NCI-H2029 treated with DMSO at 0.1 percent for 48 hours (cell line): ENCODE results near the gene FMNL1.

ENCODE experiments used
- DNase-seq: peaks from one replicate; lab custom pipeline; 2025; lab: John Stamatoyannopoulos, UW

The FMNL1 gene

DNA sequence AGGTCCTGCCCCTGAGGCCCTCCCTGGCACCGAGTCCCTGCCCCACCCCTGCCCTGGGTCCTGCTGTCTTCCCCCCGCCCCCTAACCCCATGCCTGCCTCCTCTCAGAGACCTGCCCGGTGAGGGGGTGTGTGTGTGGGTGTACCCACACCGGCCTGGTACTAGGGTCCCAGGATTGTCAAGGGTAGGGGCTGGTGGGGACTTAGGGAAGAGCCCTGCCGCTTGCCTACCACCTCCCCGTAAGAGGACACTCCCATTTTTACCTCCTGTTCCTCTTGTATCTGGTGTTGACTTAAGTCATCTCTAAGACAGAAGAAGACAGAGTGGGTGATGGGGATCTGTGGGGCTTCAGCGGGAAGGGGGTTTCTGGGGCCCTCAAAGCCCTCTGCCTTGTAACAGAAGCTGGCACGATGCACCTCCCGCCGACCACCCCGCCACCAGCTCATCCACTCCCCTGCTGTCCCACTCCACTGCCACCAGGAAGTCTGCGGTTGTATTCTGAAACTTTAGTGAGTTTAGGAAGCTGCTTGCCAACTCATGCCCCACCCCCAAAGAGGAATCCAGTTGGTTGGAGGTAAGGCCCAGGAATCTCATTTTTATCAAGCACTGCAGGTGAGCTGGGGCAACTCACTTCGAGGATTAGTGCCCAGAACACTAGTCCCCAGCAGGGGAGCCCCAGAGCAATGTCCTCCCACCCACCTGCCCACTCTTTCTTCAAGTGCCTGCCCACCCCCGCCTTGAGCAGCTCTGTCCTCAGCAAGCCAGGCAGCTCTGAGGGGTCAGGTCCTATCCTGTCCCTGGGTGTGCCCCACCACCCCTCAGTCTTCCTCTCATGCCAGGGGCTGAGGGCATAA, 34.7 kb downstream of the FMNL1 start:
- no peak for DNase-seq

DNA sequence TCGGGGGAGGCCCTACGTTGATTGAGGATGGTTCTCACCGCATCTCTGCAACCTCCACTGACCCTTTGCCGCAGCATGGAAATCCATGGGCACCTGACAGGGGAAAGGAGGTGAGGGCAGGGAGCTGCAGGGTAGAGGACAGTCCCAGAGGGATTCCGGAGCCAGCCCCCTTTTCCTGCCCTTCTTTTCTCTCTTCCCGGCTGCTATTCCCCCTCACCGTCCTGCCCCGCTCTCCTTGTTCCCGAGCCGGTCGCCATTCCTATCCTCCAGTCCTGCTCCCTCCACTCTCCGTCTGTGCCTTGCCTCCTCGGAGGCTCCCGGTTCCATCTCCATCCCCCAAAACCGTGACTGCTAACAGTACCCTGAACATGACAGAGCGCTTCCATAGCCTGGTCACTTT, 35.4 kb downstream of the FMNL1 start:
- no peak for DNase-seq

DNA sequence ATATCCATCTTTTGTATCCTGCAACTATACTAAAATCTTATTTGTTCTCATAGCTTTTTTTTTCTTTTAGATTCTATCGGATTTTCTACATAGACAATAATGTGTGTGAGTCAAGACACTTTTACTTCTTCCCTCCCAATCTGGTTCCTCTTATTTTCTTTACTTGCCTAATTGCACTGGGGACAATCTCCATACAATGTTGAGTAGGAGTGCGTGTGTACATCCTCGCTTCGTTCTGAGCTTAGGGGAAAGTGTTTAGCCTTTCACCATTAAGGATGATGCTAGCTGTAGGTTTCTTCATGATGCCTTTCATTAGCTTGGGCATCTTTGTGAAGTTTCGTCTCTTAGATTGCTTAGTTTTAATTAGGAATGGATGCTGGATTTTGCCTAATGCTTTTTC, 37.3 kb downstream of the FMNL1 start:
- no peak for DNase-seq

DNA sequence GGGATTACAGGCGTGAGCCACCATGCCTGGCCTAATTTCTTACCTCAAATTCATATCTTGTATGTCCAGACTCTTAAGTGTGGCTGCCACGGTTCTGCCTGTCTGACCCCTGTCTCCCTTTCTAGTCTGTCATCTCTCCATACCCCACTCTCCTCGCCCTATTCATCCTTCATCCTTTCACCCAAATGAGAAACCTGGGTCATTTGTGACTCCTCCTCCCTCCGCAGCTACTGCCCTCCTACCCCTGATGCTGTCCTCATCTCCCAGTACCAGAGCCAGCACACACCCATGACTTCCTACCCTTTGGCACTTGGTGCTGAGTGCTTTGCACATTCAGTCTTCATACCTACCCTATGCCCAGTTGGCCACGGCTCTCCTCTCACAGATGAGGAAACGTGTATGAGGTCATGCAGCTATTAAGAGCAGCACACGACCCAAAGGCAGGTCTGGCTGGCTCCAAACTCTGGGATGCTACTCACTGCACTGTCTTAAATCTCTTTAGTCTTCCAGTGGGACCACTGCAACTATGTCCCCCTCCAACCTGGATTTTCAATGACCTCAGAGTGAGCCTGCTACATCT, 38.6 kb downstream of the FMNL1 start:
- DNase-seq: no peak

DNA sequence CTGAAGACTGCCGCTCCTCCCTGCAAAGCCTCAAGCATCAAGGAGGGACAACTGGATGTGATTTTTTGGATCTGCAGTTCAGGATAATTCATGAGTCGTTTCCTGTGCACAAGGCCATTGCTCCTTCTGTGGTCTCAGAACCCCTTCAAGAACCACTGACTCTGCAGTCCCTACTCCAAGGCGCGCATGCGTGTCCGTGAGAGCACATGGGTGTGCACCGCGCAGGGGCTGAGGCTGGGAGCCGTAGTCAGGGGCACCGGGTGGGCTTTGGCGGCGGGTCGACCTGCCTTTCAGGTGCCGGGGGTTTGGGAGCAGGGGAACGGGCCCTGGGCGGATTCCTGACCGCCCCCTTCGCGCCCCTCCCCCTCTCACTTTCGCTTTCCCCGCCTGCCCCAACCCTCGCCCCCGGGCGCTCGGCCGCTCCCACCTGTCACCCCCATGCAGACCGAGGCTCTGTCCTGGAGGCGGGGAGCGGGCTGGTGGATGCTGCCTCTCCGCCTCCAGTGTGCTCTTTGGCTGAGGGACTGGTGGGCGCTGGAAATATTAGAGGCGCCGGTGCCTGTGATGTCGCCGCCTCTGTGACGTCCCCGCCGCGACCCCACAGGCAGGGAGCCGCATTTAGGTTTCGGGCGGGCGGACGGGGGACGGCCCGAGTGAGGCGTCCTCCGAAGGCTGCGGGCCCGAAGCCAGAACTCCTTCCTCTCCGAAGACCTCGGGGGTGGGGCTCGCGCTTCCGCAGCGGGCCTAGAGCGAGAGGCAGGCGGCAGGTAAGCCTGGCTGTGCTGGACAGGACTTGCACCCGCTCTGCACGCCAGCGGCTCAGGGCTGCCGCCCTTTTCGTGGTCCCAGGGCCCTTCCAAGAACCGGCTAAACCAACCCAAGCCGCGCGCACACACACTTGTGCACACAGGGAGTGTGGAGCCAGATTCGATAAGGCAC, 40.2 kb downstream of the FMNL1 start, which contains the start of gene SPATA32:
Gene SPATA32, minus strand, starts transcription at position 518 of the 939 bp plus-strand sequence. Its CDS starts 78 bp downstream, at position 440.
- no peak for DNase-seq

DNA sequence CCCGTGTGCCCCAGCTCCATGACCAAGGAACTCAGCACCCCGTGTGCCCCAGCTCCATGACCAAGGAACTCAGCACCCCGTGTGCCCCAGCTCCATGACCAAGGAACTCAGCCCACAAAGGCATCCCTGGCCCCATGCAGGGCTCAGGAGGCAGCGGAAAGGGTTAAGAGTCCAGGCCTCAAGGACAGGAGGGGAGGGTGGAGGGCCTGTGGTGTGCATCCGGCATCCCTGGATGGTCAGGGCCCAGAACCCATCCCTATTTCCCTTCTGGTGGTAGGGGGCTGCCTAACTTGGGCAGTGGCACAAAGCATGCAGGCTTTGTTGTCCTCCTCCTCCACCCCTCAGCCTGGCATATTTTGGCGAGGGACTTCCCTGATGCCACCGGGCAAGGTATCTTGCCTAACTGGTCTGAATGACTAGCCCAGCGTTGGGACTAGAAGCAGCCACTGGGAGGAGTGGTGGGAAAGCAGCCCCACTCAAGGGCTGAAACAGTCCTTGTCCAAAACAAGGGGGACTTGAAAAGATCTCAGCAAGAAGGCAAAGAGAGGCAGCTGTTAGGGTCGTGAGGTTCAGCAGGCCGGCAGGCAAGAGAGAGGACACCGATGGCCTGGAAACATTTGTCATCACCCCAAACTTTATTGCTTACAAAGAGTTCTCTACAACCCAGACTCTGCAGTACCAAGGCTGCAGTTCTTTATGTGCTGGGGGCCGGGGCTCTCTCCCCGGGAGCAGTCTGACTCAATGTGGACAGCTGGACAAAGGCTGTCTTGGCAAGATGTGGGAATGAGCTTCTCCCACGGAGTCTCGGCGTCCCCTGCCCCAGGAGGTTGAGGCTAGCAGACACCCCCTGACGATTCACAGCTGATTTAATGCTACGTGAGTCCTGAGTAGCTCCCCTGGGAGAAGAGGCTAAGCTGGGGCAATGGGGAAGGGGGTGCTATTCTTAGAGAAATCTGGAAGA, 41.1 kb downstream of the FMNL1 start:
- DNase-seq: no peak

DNA sequence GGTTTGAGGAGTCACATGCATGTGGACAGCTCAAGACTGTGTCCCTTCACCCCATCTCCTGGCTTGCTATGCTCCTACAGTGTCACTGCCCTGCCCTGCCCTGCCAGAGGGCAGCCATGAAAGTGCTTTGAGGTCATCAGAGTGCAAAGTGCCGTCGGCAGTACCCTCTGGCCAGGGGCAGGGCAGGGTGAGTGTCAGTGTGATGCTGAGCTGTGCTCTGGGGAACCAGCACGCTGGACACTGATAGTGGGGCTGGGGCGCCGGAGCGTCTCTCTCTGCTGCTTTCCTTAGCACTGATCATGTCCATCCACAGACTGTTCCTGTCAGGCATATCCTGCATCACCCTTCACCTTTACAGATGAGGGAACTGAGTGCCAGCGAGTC, 41.8 kb downstream of the FMNL1 start:
- no peak for DNase-seq

DNA sequence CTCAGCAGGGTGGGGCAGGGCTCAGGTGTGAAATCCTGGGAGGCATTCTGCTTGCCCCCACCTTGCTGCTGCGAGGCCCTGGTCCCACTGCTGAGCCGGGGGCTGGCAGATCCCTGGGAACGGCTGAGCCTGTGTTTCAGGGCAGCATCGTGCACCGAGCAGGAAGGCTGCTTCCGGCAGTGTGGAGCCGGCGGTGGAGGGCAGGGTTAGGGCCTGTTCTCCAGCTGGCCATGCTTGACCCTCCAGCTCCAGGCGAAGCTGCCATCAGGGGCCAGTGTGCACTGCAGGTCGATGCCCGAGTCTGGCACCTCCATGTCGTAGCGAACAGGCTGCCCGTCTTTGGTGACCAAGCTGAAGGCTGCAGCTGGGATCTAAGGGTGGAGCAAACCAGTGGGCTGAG, 42.7 kb downstream of the FMNL1 start:
- no peak for DNase-seq

DNA sequence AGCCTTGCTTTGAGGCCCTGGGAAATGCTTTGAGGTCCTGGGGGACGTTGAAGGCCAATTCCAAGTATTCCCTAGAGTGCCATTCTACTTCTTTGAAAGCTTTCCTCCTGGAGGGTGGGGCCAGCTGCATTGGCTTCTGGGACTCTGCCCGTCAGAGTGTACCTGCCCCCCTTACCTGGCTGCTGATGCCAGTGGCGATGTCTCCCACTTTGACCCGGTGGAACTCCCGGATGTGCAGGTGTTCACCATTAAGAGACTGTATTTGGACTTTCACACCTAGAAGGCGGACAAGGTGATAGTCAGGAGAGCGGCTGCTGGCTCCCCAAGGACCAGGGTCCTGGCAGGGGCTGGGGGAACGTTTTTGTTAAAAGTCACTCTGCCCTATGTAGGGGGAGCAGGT, 43.3 kb downstream of the FMNL1 start:
- DNase-seq: no peak

DNA sequence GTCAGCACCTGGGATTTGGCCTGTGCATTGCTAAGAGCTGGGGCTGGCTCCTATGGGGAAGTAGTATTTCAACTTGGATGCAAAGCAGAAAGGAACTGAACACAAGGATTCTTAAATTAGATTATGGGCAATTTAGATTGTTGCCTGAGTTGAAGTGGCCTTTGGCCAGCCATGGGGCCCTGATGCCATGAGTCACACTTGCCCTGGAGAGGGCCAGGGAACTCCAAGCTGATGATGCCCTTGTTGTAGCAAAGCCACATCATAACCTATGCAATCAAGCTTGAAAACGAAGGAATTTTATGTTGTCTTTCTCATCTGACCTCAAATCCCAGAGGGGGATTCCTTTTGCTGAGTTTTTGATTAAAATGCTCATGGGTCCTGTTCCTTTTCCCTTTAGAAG, 44.1 kb downstream of the FMNL1 start:
- no peak for DNase-seq

GRCh38 chr17:45266372-45266926, 44.8 kb downstream of the FMNL1 start:
- DNase-seq: no peak

DNA sequence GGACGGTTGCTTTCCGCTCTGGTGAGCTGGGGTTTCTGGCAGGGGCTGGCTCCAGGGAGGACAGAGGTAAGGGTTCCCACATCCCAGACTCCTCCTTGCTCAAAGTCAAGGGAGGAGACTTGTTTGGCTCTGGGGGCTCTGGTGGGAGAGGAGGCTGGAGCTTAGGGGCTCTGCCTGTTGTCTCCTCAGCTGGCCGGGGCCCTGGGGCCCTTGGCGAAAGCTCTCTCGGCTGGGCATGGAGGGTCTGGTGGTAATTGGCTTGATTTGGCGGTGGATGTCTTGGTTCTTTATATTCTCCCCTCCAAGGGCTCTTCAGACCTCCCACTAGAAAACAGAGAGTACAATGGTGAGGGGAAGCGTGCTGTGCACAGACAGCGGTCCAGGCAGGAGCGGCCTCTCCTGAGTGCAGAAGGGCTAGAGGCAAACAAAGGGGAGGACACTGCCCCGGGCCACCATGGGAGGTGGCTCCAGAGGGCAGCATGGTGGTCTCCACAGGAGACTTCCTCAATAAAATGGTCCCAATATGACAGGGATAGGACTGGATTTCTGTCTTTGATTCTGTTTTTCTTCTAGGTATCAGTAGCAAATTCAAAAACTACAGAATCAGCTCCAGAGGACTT, 45.9 kb downstream of the FMNL1 start:
- DNase-seq: no peak

GRCh38 chr17:45269912-45270311, 48.2 kb downstream of the FMNL1 start:
- DNase-seq: no peak

DNA sequence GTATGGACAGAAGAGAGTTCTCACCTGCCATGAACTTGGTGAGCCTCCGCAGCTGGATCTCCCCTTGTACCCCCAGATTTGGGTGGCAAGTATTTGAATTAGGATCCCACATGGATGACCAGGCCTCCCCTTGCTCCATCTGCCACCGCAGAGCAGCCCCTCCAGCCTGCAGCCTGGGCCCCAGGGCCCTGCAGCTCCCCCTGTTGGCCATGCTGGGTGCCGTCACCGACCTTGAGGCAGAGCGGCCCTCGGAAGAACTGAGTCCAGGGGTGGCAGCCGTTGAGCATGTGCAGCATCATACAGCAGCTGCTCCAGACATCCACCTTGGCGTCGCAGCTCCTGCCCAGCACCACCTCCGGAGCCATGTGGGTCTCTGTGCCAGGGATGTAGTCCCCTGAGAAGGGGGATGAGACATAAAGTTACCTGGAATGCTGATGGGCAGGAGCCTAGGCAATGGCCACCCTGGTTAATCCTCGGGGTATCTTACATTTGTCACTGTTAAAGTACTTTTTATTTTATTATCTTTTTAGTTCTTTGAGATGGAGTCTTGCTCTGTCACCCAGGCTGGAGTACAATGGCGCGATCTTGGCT, 49.2 kb downstream of the FMNL1 start:
- DNase-seq: no peak

- no peak for DNase-seq
These were observed 49.9 kb downstream of the FMNL1 start for GRCh38 chr17:45271603-45272002.

GRCh38 chr17:45273551-45273957, 51.9 kb downstream of the FMNL1 start:
- DNase-seq: no peak

- no peak for DNase-seq
These were observed 52.3 kb downstream of the FMNL1 start for GRCh38 chr17:45274033-45274432.

DNA sequence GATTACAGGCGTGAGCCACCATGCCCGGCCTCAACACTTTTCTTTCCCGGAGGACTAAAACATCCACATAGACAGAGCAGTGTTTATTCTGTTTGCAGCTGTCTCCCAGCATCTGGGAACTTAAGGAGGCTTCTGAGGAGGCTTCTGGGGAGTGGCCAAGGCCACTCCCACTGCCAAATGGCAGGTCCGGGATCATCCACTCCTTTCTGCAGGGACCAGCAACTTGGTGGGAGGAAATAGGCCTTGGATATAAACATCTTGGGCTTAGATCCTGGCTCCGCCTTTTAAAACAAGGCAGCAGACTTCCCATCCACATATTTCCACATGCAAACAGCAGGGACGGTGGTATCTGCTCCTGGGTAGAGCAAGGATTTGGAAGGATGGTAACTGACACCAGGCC, 54.3 kb downstream of the FMNL1 start:
- no peak for DNase-seq

- peak; percentile 80 for DNase-seq
These were observed 55.6 kb downstream of the FMNL1 start for GRCh38 chr17:45277216-45277849.

DNA sequence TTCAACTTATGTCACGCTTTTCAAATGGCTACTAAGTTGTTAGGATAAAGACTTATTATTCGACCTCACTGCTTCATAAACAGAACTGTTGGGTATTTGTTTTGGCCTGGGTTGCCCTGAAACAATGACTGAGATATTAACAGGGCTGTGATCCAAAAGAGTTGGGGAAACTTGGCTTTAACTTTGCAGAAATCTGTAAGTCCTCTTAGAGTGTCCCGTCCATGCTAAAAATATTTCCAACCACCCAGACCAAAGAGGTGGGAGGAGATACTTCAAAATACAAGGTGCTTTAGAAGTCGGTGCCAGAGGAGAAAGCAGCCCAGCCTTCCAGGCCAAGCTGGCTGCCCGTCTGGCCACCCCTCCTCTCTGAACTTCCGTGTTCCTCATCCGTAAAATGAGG, 56.3 kb downstream of the FMNL1 start:
- no peak for DNase-seq
